Muscle layer of colon (tissue), 2 donors: Measurements from ENCODE around the gene LYPLA2.
"Not testable (repeated sequence)": the region's sequence is repeated elsewhere in the genome, so short reads cannot be mapped to it uniquely, and the experiment has no call there.

Experiments used
- H3K27ac ChIP-seq: one replicate; pipeline ENCODE4 v1.7.0; 2013; ENCODE audit warnings: low read depth, mild to moderate bottlenecking, low read length, moderate library complexity
- H3K27me3 ChIP-seq, 2 donors: one replicate each; pipeline ENCODE4 v1.7.0; 2013; ENCODE audit warnings: low read length in 2 of 2, mild to moderate bottlenecking in 2 of 2; ENCODE audit not compliant: insufficient read depth in 2 of 2, control insufficient read depth in 1 of 2
- H3K36me3 ChIP-seq: one replicate; pipeline ENCODE4 v1.7.0; 2013; ENCODE audit warnings: mild to moderate bottlenecking, low read length; ENCODE audit not compliant: insufficient read depth
- H3K4me1 ChIP-seq: one replicate; pipeline ENCODE4 v1.7.0; 2013; ENCODE audit warnings: mild to moderate bottlenecking, low read length; ENCODE audit not compliant: insufficient read depth
- H3K4me3 ChIP-seq, 2 donors: one replicate each; pipeline ENCODE4 v1.7.0; 2013; ENCODE audit warnings: low read length in 2 of 2, low read depth in 1 of 2, mild to moderate bottlenecking in 1 of 2, moderate library complexity in 1 of 2
- H3K9ac ChIP-seq: one replicate; pipeline ENCODE4 v1.7.0; 2013; ENCODE audit warnings: low read length
- H3K9me3 ChIP-seq: one replicate; pipeline ENCODE4 v1.7.0; 2013; ENCODE audit warnings: mild to moderate bottlenecking, low read length
- donor health status: abdominal sarcoma.
- donor health status: Adenocarcinoma of cecum.

Gene LYPLA2

DNA sequence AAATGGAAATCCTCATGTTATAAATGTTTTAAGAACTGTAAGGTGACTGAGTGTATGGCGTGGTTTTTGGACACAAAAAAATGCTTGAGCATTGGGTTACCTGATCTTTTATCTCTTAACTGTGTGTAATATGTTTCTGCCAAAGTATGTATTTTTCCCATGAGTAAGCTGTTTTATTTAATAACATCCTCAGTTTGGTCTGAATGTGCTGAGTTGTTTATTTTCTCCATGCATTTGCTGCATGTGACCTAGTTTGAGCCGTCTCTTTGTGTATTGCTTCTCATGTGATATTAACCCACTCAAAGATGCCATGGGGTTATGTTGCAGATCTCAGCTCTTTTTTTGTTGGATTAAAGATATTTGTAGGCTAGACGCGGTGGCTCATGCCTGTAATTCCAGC lies 6.1 kb upstream of the LYPLA2 start:
- H3K9me3 ChIP-seq, result no peaks in the 10 kb centered on the region
- H3K27ac ChIP-seq, result no peak overlapping the region
- no peaks in the 10 kb centered on the region for H3K27me3 ChIP-seq
- H3K36me3 ChIP-seq, result peaks cover 41% of the 10 kb centered on the region
- H3K4me3 ChIP-seq, result no peak overlapping the region
- H3K9ac ChIP-seq, result no peak overlapping the region
- no peaks in the 10 kb centered on the region for H3K4me1 ChIP-seq

DNA sequence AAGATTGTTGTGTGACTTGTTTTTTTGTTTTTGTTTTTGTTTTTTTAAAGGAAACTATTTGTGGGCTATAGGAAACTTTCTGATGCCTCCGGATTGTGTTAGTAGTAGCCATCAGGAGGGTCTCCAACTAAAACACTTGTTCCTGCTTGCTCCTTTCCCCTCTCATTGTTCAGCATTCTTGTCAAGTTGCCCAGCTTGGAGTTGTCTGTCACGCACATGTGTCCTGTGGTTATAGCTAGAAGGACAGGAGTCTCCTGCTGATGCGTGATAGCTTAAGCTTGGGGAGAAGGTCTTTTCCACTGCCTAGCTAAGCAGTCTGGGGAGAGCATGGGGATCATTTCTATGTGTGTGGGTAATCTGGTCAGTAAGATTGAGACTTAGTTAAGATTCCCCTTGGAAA lies 3.2 kb upstream of the LYPLA2 start:
- Histone ChIP-seq H3K4me3 (no peak overlapping the region), H3K36me3 (peaks cover 32% of the 10 kb centered on the region), H3K27me3 (no peaks in the 10 kb centered on the region), H3K9ac (no peak overlapping the region), H3K27ac (no peak overlapping the region), H3K4me1 (peaks cover 21% of the 10 kb centered on the region), H3K9me3 (no peaks in the 10 kb centered on the region)

DNA sequence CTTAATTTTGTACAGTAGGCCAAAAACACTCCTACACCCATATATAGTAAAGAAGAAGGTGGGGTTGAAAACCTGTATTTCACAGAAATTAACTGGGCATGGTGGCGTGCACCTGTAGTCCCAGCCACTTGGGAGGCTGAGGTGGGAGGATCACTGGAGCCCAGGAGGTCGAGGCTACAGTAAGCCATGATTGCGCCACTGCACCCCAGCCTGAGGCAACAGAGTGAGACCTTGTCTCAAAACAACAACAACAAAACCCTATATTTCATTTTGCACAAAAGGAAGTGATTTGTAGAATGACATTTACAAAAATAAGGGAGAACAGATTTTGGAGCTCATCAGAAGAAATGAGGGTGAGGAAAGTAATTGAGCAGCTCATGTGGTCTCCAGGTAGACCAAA lies 2.2 kb upstream of the LYPLA2 start:
- H3K27me3 ChIP-seq, result no peaks in the 10 kb centered on the region
- H3K4me1 ChIP-seq, result peaks cover 30% of the 10 kb centered on the region
- no peak overlapping the region for H3K4me3 ChIP-seq
- H3K36me3 ChIP-seq, result peaks cover 35% of the 10 kb centered on the region
- no peak overlapping the region for H3K9ac ChIP-seq
- no peak overlapping the region for H3K27ac ChIP-seq
- no peaks in the 10 kb centered on the region for H3K9me3 ChIP-seq

DNA sequence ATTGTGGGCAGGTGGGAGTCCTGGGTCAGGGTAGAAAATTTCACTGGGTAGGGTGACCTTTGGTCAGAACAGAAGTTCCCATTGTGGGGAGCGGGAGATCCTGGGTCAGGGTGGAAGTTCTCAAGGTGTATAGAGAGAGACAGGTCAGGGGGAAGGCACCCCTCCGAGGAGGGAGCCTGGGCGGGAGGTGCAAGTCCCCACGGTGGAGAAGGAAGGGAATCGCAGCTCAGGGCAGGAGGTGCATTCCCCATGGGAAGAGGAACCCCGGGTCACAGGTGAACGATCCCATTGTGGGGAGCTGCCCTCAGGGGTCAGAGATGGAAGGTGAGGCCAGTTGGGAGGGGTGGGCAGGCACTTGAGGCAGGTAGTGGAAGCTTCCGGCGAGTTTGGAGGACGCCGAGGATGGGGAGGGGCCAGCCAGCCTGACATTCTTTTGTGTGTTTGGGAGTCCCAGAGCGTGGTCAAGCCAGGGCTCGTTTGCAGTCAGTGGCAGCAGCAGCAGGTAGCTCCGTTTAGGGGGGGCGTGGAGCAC lies 637 bp downstream of the LYPLA2 start:
- Histone ChIP-seq H3K9me3 (no peaks in the 10 kb centered on the region), H3K9ac (peak overlapping the region; percentile 86), H3K4me1 (peaks cover 30% of the 10 kb centered on the region), H3K4me3 (peak overlapping the region; percentile 69 to 70), H3K36me3 (peaks cover 30% of the 10 kb centered on the region), H3K27ac (peak overlapping the region; percentile 83), H3K27me3 (no peaks in the 10 kb centered on the region)

DNA sequence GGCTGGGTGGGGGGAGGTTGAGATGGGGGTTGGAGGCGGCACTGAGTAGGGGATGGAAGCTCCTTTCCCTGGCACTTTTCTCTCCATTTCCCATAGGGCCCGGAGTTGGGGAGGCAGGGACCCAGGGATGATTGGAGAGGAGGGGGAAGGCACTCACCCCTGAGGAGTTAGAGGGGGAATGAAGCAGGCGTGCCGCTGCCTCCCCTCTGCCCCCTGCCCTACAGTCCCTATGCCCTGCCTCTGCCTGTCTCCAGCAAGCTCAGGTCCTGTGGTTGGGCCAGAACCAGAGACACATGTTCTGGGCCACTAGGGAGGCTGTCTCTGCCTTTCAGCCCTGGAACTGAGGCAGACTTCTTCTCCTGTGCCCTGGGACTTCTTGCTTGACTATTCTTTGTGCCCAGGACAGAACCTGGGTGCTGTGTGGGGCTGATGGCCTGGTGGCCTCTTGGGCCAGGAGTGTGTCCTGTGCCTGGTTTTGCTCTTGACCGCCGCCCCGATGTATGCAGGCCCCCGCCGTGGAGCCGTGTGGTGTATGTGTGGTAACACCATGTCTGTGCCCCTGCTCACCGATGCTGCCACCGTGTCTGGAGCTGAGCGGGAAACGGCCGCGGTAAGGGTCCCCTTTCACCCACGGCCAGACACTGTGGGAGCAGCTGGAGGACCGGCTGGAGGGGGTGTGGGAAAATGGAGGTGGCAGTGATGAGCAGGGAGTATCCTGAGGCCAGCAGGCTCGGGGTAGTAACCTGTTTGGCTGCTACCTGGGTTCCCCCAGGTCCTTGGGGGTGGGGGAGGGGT lies 1.4 kb downstream of the LYPLA2 start:
- peaks cover 30% of the 10 kb centered on the region for H3K4me1 ChIP-seq
- peak overlapping the region in 1 of 2 donors; percentile 69 for H3K4me3 ChIP-seq
- peak overlapping the region; percentile 19 for H3K27ac ChIP-seq
- H3K9me3 ChIP-seq, result no peaks in the 10 kb centered on the region
- peaks cover 22% of the 10 kb centered on the region for H3K36me3 ChIP-seq
- H3K27me3 ChIP-seq, result no peaks in the 10 kb centered on the region
- no peak overlapping the region for H3K9ac ChIP-seq

DNA sequence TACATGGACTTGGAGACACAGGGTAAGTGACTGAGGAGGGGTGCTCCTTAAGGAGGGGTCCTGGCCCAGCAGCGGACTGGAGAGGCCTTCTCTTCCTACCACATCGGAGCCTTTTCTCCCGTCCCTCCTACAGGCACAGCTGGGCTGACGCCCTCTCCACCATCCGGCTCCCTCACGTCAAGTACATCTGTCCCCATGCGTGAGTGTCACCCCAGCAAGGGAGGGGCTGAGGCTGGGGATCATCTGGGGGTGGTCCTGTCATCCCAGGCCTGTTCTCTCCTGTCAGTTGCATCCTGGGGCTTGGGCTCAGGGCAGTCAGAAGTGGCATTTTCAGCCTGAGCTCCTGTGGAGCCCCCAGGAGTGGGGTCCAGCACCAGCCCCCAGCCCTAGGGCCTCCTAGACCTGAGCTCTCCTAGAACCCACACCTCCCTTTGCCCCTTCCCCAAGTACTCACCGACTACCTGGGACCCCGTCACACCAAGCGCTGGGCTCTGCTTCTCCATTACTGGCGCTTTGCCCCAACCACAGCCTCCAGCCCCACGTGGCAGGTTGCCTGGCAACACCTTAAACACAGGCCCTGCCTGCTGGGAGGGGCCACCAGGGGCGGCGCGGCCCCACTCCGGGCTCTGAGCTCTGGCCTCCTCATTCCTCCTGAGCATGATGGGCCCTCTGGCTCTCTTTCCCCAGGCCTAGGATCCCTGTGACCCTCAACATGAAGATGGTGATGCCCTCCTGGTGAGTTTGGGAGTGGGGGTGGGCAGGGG lies 2.3 kb downstream of the LYPLA2 start:
- Histone ChIP-seq H3K36me3 (peaks cover 14% of the 10 kb centered on the region), H3K4me3 (no peak overlapping the region), H3K27me3 (no peaks in the 10 kb centered on the region), H3K9me3 (no peaks in the 10 kb centered on the region), H3K4me1 (peaks cover 30% of the 10 kb centered on the region), H3K27ac (no peak overlapping the region), H3K9ac (no peak overlapping the region)

DNA sequence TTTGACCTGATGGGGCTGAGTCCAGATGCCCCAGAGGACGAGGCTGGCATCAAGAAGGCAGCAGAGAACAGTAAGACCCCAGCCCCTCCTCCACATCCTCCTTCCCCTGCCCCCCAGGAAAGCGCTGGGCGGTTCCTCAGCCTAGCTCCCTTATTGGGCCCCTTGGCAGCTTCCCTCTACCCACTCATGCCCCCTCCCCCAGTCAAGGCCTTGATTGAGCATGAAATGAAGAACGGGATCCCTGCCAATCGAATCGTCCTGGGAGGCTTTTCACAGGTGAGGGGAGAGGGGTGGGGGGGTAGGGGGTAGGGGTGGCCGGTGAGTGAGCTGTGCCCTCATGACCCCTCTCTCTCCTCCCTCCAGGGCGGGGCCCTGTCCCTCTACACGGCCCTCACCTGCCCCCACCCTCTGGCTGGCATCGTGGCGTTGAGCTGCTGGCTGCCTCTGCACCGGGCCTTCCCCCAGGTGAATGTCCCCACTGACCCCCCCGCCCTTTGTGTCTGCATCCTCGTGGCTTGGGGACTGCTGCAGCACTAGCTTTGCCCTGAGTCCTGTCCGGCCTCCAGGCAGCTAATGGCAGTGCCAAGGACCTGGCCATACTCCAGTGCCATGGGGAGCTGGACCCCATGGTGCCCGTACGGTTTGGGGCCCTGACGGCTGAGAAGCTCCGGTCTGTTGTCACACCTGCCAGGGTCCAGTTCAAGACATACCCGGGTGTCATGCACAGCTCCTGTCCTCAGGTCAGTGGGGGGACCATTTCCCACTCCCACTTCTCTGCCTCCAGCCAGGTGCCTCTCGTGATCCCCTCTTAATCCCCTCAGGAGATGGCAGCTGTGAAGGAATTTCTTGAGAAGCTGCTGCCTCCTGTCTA lies 3.2 kb downstream of the LYPLA2 start:
- Histone ChIP-seq H3K4me3 (no peak overlapping the region), H3K27ac (no peak overlapping the region), H3K4me1 (peaks cover 30% of the 10 kb centered on the region), H3K9ac (no peak overlapping the region), H3K9me3 (no peaks in the 10 kb centered on the region), H3K36me3 (peaks cover 12% of the 10 kb centered on the region), H3K27me3 (no peaks in the 10 kb centered on the region)

DNA sequence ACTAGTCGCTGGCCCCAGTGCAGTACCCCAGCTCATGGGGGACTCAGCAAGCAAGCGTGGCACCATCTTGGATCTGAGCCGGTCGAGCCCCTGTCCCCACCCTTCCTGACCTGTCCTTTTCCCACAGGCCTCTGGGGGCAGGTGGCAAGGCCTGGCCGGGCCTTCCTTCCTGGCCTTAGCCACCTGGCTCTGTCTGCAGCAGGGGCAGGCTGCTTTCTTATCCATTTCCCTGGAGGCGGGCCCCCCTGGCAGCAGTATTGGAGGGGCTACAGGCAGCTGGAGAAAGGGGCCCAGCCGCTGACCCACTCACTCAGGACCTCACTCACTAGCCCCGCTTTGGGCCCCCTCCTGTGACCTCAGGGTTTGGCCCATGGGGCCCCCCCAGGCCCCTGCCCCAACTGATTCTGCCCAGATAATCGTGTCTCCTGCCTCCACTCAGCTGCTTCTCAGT lies 3.8 kb downstream of the LYPLA2 start:
- Histone ChIP-seq H3K36me3 (peaks cover 12% of the 10 kb centered on the region), H3K4me1 (peaks cover 36% of the 10 kb centered on the region)
- H3K27ac ChIP-seq, result not testable (repeated sequence)

DNA sequence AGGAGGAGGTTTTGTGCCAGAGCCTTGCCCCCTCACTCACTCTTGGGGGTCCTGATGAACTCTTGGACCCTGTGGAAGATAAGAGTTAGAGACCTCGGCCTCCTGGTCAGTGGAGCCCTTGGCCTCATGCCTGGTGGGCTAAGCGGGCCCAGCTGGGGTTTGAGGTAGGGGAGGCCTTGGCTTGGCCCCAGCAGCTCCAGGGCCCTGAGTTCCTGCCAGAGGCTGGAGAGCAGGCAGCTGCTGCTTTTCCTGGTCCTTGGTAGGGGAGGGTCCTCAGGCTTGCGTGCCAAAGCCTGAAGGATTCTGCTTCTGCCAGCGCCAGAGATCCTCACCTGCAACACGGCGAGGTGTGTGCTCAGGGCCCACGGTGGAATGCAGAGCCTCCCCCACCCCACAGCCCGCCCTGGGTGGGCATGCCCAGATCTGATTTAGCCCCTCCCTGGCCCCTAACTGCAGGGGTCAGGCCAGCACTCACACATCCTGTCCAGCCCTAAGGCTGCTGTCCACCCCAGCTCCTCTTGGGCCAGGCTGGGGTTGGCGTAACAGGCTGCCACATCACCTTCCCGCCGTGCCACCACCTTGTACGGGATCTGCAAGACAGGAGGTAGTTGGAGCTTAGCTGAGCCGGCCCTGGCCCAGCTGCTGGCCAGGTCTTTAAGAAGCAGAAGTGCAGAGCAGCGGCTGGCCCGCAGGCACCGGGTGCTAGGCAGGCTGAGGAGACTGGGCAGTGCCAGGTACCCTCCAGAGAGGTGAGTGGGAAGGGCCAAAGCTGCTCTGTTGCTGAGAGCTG lies 4.9 kb downstream of the LYPLA2 start:
- peaks cover 12% of the 10 kb centered on the region for H3K36me3 ChIP-seq
- peaks cover 31% of the 10 kb centered on the region for H3K4me1 ChIP-seq
- no peak overlapping the region for H3K4me3 ChIP-seq
- no peaks in the 10 kb centered on the region for H3K27me3 ChIP-seq
- no peak overlapping the region for H3K27ac ChIP-seq
- H3K9ac ChIP-seq, result no peak overlapping the region
- H3K9me3 ChIP-seq, result no peaks in the 10 kb centered on the region

More for the DNA sequence above, 3.8 kb downstream of the LYPLA2 start:
- H3K9ac ChIP-seq, H3K4me3 ChIP-seq, H3K27me3 ChIP-seq, H3K9me3 ChIP-seq: not testable (repeated sequence)

DNA sequence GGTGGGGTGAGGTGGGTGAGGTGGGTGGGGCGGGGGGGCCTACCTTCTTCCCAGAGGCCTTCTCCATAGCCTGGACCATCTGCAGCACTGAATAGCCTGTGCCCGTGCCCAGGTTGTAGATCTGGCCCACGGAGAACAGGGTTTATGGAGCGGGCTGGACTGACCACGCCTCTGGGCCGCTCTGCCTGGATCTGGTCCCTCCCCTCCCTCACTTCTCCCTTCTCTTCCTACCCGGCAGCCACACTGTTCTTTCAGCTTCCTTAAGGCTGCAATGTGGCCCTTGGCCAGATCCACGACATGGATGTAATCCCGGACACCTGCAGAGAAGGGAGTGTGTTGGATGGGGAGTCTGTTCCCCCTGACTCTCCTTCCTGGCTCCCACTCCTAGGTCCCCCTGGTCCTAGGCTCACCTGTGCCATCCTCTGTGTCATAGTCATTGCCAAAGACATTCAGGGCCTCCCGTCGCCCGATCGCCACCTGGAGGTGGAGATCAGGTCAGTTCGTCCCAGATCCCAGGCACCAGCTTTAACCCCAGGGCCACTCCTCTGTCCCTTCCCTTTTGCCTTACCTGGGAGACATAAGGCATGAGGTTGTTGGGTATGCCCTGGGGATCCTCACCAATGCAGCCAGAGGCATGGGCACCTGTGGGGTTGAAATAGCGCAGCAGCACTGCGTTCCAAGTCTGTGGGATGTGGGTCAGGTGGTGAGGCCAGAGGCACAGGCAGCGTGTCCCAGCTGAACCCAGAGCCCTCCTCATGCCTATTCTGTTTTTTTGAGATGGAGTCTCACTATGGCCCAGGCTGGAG lies 5.7 kb downstream of the LYPLA2 start:
- H3K36me3 ChIP-seq, result peaks cover 12% of the 10 kb centered on the region
- no peak overlapping the region for H3K9ac ChIP-seq

More for the DNA sequence above, 5.7 kb downstream of the LYPLA2 start:
- Histone ChIP-seq H3K4me1 (peaks cover 35% of the 10 kb centered on the region), H3K9me3 (no peaks in the 10 kb centered on the region), H3K27ac (no peak overlapping the region), H3K27me3 (no peaks in the 10 kb centered on the region), H3K4me3 (no peak overlapping the region)
